Naive thymus-derived CD4-positive, alpha-beta T cell (primary cell): ENCODE measurements around the gene TCP1. TPM values are rescaled to one million over a fixed set of nuclear protein-coding genes. Genes with fewer than 3 reads are reported as not detected.

Source experiments
- ATAC-seq: fragments of 150-1000 bp; cut with Tn5 transposase; 2 replicates; pipeline ENCODE4 v1.10.0; 2021; ENCODE audit warnings: mild to moderate bottlenecking, moderate library complexity
- CTCF ChIA-PET: fragments of 350-600 bp; sonication (Branson Sonifier 250); formaldehyde crosslinking; loops from one replicate; lab custom pipeline; 2021; ENCODE audit warnings: antibody characterized with exemption; lab: Charles Lee
- POLR2A ChIA-PET: fragments of 350-600 bp; sonication (Branson Sonifier 250); formaldehyde crosslinking; loops from one replicate; lab custom pipeline; 2021; ENCODE audit warnings: antibody characterized with exemption, inconsistent platforms; lab: Charles Lee
- DNase-seq, 9 donors: peaks; one replicate each; pipeline versions ENCODE4 v3.0.0 to v3.0.0-alpha.2; 2020 to 2022; ENCODE audit warnings: mixed read lengths in 1 of 9
- H3K27ac ChIP-seq: one replicate; pipeline ENCODE4 v1.7.0; 2013; ENCODE audit warnings: mild to moderate bottlenecking, low read depth, low read length, moderate library complexity
- H3K27me3 ChIP-seq, 2 donors: one replicate each; pipeline ENCODE4 v1.7.0; 2013; ENCODE audit warnings: low read length in 2 of 2, mild to moderate bottlenecking in 2 of 2, moderate library complexity in 2 of 2; ENCODE audit not compliant: control insufficient read depth in 2 of 2, insufficient read depth in 2 of 2
- H3K36me3 ChIP-seq, 3 experiments: 1 replicate in 2 of 3; 2 replicates in 1 of 3; pipeline ENCODE4 v1.7.0; 2013; ENCODE audit warnings: low read length in 3 of 3, mild to moderate bottlenecking in 3 of 3, moderate library complexity in 1 of 3; ENCODE audit not compliant: insufficient read depth in 3 of 3, control insufficient read depth in 2 of 3
- H3K4me1 ChIP-seq, 2 donors: one replicate each; pipeline ENCODE4 v1.7.0; 2013; ENCODE audit warnings: low read length in 2 of 2, mild to moderate bottlenecking in 2 of 2, moderate library complexity in 1 of 2; ENCODE audit not compliant: control insufficient read depth in 2 of 2, insufficient read depth in 2 of 2
- H3K4me3 ChIP-seq: 2 replicates; pipeline ENCODE4 v1.7.0; 2013; ENCODE audit warnings: mild to moderate bottlenecking, low read length
- H3K9me3 ChIP-seq, 3 experiments: 1 replicate in 2 of 3; 2 replicates in 1 of 3; pipeline ENCODE4 v1.7.0; 2013; ENCODE audit warnings: low read length in 3 of 3; ENCODE audit not compliant: control insufficient read depth in 2 of 3
- H3K27ac Mint-ChIP-seq, 9 donors: one replicate each; pipeline ENCODE4 v1.8.0; 2020 to 2022; ENCODE audit warnings: mixed read lengths in 9 of 9, mild to moderate bottlenecking in 8 of 9, moderate library complexity in 5 of 9, inconsistent platforms in 2 of 9
- H3K27me3 Mint-ChIP-seq, 5 donors: one replicate each; pipeline ENCODE4 v1.8.0; 2021 to 2022; ENCODE audit warnings: mixed read lengths in 5 of 5, mild to moderate bottlenecking in 1 of 5
- H3K36me3 Mint-ChIP-seq, 5 donors: one replicate each; pipeline ENCODE4 v1.8.0; 2020 to 2022; ENCODE audit warnings: mixed read lengths in 5 of 5, mild to moderate bottlenecking in 3 of 5, inconsistent platforms in 1 of 5
- H3K4me1 Mint-ChIP-seq, 7 donors: one replicate each; pipeline ENCODE4 v1.8.0; 2020 to 2022; ENCODE audit warnings: mixed read lengths in 7 of 7, mild to moderate bottlenecking in 3 of 7, inconsistent platforms in 1 of 7
- H3K4me3 Mint-ChIP-seq, 10 donors: one replicate each; pipeline ENCODE4 v1.8.0; 2020 to 2022; ENCODE audit warnings: mild to moderate bottlenecking in 10 of 10, mixed read lengths in 10 of 10, moderate library complexity in 6 of 10, inconsistent platforms in 2 of 10
- H3K9me3 Mint-ChIP-seq, 11 donors: one replicate each; pipeline ENCODE4 v1.8.0; 2020 to 2022; ENCODE audit warnings: mixed read lengths in 11 of 11, mild to moderate bottlenecking in 4 of 11, inconsistent platforms in 1 of 11, moderate library complexity in 1 of 11
- intact Hi-C, 2 donors: fragments of 100-400 bp; cut with micrococcal nuclease; formaldehyde crosslinking; loops; one replicate each; pipeline ENCODE4 v1.15.1; 2023
- polyA plus RNA-seq, 2 donors: library from polyadenylated mRNA; unstranded; fragments of 300-500 nt; fragmentation: Illumina TruSeq; gene quantifications; one replicate each; pipeline ENCODE4 v1.2.3, GENCODE V29; 2021
- total RNA-seq, 6 experiments: library from RNA in 5 of 6; stranded (reverse) in 5 of 6; gene quantifications; 1 replicate in 5 of 6; 2 replicates in 1 of 6; pipeline ENCODE4 v1.2.3 and lab custom pipeline; 2021 to 2026

TCP1 gene
- total and polyA plus RNA-seq, 7 experiments from 2014 or later, result 63.3 to 225 (median 150) TPM

DNA sequence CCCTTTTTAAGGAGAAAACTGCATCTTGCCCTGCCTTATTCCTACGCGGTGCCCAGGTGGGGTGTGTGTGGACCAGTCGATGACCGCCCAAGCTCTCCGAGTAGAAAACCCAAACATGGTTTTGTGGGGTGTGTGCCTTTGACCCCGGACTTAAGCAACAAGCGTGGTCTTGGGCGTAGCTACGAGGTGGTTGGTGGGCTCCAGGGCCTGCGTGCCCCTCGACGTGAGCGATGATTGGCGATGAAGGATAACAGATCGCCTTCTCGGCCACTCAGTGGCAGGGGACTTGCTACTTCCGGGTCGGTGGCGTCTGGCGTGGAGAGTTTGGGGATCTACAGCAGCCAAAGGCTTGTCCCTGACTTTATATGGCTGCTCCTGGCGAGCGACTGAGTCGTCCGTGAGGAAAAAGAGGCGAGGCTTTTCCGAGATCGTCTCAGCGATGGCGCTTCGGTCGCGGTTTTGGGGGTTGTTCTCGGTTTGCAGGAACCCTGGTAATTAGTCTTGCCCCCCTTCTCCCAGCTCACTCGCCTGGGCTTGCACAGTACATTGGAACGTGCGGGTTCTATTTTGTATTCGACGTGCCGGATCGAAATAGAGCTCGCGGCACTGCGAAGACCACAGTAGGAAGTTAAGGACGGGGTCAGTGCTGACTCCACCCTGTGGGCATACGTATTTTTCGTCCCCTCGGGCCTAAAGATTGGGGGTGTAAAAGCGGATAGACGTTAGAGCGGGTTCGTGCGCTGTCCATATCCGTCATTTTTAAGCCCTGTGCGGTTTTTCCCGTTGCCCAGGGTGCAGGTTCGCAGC, 950 bp upstream of the TCP1 start, which contains the start of gene MRPL18:
Gene MRPL18 (plus strand): TSS at position 319 of the 807 bp plus-strand sequence. CDS start 121 bp downstream, at position 440.
- Histone ChIP-seq H3K27me3 (no peaks in the 10 kb centered on the region), H3K9me3 (no peaks in the 10 kb centered on the region), H3K36me3 (peaks cover 0 to 23% (median 13%) of the 10 kb centered on the region in 3 experiments), H3K4me3 (peak within 1 kb of the TSS; percentile 98), H3K27ac (peak within 1 kb of the TSS; percentile 94), H3K4me1 (peaks cover 15 to 27% of the 10 kb centered on the region in 2 donors)
- peak within 1 kb of the TSS; percentile 95 to 99 (median 98) for H3K27ac Mint-ChIP-seq
- DNase-seq (peak; percentile 67 to 89 (median 85)), ATAC-seq (peak; percentile 84)
- intact Hi-C loops, result loop anchor here (1.0 to 5.0 kb wide), 7 partner anchors 30 to 313 kb away; partner anchors contain the start of genes IGF2R (in 1 of the 2) and SOD2 (in 1 of the 2)
- peak within 1 kb of the TSS; percentile 94 to 100 (median 99) for H3K4me3 Mint-ChIP-seq
- peaks cover 4 to 37% (median 25%) of the 10 kb centered on the region in 5 donors for H3K36me3 Mint-ChIP-seq
- POLR2A ChIA-PET, result interaction anchor here (0.8 to 6.1 kb wide), 27 partner anchors 9 to 226 kb away, joined by 3 to 101 read pairs (median 4); partner anchors contain the start of genes ACAT2, IGF2R, SOD2 and WTAP
- H3K27me3 Mint-ChIP-seq, result peaks cover 0 to 3% (median 0%) of the 10 kb centered on the region in 5 donors
- peaks cover 41 to 79% (median 66%) of the 10 kb centered on the region in 7 donors for H3K4me1 Mint-ChIP-seq
- CTCF ChIA-PET, result interaction anchor here (0.7 to 2.1 kb wide), 10 partner anchors 8 to 665 kb away, joined by 3 to 10 read pairs (median 3); partner anchors contain the start of gene ACAT2
- H3K9me3 Mint-ChIP-seq, result no peaks in the 10 kb centered on the region

DNA sequence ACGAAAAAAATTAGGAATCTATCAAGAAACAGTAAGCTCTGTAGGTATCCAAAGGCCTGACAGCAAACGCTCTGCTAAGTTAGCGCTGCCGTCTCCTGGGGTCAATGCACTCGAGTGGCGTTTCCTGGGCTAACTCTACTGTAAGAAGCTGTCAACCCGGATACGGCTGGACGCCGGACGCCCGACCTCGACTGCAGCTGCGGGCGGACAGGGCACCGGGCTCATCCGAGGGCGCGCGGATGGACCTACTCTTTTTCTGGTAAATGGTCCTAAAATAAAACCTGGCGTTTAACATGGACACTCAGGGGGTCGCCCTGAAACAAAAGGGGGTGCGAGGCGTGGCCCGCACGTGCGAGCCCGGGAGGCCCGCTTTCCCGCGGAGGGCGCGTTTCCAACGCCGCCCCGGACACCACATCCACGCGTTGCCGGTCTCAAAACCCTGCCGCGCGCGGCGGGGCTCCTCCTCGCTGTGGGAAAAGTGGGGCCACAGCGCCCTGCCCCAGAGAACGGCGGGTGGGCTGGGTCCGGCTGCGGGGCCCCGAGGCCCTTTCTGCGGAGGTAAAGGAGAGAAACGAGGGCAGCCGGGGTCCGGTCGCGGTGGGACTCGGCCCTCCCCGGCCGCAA, 537 bp downstream of the TCP1 start:
- Mint-ChIP-seq H3K4me3 (peak overlapping the region; percentile 87 to 100 (median 98)), H3K4me1 (peaks cover 40 to 78% (median 64%) of the 10 kb centered on the region in 7 donors), H3K27me3 (peaks cover 0 to 3% (median 0%) of the 10 kb centered on the region in 5 donors), H3K36me3 (peaks cover 4 to 37% (median 29%) of the 10 kb centered on the region in 5 donors), H3K9me3 (no peaks in the 10 kb centered on the region), H3K27ac (peak overlapping the region; percentile 82 to 99 (median 96))
- H3K4me1 ChIP-seq, result peaks cover 15 to 27% of the 10 kb centered on the region in 2 donors
- H3K4me3 ChIP-seq, result peak overlapping the region; percentile 98
- peaks cover 5 to 33% (median 18%) of the 10 kb centered on the region in 3 experiments for H3K36me3 ChIP-seq
- peak overlapping the region; percentile 94 for H3K27ac ChIP-seq
- DNase-seq, result peak in 7 of 9 donors; percentile 2 to 40 (median 14)
- CTCF ChIA-PET, result interaction anchor here (0.6 to 2.1 kb wide), 5 partner anchors 15 to 153 kb away, joined by 3 to 6 read pairs (median 4); partner anchors contain the start of gene ACAT2
- POLR2A ChIA-PET, result interaction anchor here (0.6 to 6.1 kb wide), 11 partner anchors 8 to 180 kb away, joined by 3 to 101 read pairs (median 9); partner anchors contain the start of genes ACAT2, IGF2R, SOD2 and WTAP
- intact Hi-C loops, result loop anchor here (1.0 to 5.0 kb wide), 10 partner anchors 27 to 731 kb away; partner anchors contain the start of genes ACAT2 (in 2 of the 2) and WTAP (in 2 of the 2)
- no peaks in the 10 kb centered on the region for H3K27me3 ChIP-seq
- ATAC-seq, result no peak
- H3K9me3 ChIP-seq, result no peaks in the 10 kb centered on the region

DNA sequence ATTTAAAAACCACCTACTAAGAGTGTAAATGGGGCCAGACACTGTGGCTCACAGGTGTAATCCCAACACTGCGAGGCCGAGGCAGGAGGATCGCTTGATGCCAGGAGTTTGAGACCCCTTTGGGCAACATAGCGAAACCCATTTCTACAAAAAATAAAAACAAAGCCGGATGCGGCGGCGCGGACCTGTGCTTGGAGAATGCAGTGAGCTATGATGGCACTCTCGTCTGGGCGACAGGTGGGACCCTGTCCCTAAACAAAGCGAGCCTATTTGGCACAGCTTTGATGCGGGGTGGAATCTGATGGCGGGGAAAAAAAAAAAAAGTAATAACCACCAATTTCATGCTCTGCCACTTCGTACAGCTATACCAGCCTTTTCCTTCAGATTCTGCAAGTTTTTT, 1.1 kb downstream of the TCP1 start:
- Mint-ChIP-seq H3K27me3 (peaks cover 0 to 3% (median 0%) of the 10 kb centered on the region in 5 donors), H3K36me3 (peaks cover 4 to 41% (median 29%) of the 10 kb centered on the region in 5 donors), H3K27ac (peak overlapping the region; percentile 61 to 99 (median 86)), H3K4me3 (peak overlapping the region; percentile 87 to 100 (median 98)), H3K9me3 (no peaks in the 10 kb centered on the region), H3K4me1 (peaks cover 40 to 79% (median 68%) of the 10 kb centered on the region in 7 donors)
- DNase-seq (peak in 1 of 9 donors; percentile 6), ATAC-seq (no peak)
- Histone ChIP-seq H3K27me3 (no peaks in the 10 kb centered on the region), H3K4me1 (peaks cover 15 to 27% of the 10 kb centered on the region in 2 donors), H3K4me3 (peak overlapping the region; percentile 98), H3K9me3 (no peaks in the 10 kb centered on the region), H3K27ac (peak overlapping the region; percentile 94), H3K36me3 (peaks cover 5 to 37% (median 18%) of the 10 kb centered on the region in 3 experiments)
- POLR2A ChIA-PET, result interaction anchor here (0.6 to 6.1 kb wide), 8 partner anchors 15 to 1731 kb away, joined by 3 to 101 read pairs (median 8); partner anchors contain the start of genes ACAT2, SOD2 and WTAP
- CTCF ChIA-PET, result interaction anchor here (0.7 to 0.9 kb wide), 2 partner anchors 14 to 154 kb away, joined by 3 to 4 read pairs; no protein-coding TSS in a partner anchor
- intact Hi-C loops, result loop anchor here in 1 of 2 donors (2.0 to 5.0 kb wide), 2 partner anchors 229 to 674 kb away; no protein-coding TSS in a partner anchor

DNA sequence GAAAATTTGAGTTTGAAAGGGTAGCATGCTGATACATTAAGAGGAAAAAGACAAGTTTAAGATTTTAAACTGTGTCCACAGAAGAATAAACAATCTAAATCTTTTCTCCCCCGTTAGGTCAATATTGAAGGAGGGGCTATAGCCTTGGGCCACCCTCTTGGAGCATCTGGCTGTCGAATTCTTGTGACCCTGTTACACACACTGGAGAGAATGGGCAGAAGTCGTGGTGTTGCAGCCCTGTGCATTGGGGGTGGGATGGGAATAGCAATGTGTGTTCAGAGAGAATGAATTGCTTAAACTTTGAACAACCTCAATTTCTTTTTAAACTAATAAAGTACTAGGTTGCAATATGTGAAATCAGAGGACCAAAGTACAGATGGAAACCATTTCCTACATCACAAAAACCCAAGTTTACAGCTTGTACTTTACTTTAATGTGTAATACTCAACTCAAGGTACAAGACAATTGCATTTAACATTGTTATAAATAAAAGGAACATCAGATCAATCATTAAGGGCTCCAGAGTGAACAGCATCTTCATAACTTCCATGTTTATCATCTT, 10.8 kb downstream of the TCP1 start:
- H3K9me3 Mint-ChIP-seq, result no peaks in the 10 kb centered on the region
- intact Hi-C loops, result no loop called here

DNA sequence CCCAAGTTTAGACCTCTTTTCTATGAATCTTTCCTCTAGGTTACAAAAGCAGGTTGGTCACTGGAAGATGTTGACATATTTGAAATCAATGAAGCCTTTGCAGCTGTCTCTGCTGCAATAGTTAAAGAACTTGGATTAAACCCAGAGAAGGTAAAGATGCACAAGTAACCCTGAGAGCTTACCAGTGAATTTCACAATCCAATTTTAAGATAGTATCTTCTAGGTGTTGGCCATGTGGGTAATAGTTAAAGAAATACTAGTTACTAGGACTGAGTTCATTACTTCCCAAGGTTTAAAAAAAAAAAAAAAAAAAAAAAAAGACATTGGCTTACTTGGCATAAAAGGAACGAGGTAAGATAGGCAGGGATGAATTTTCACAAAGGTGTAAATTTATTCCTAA, 11.3 kb downstream of the TCP1 start:
- intact Hi-C loops, result no loop called here
- Histone ChIP-seq H3K9me3 (no peaks in the 10 kb centered on the region), H3K36me3 (peaks cover 19 to 88% (median 29%) of the 10 kb centered on the region in 3 experiments), H3K27me3 (no peaks in the 10 kb centered on the region), H3K27ac (no peak overlapping the region), H3K4me3 (no peak overlapping the region), H3K4me1 (peaks cover 0 to 7% of the 10 kb centered on the region in 2 donors)
- Mint-ChIP-seq H3K4me1 (peaks cover 13 to 28% (median 16%) of the 10 kb centered on the region in 7 donors), H3K27me3 (no peaks in the 10 kb centered on the region), H3K27ac (peak overlapping the region in 5 of 9 donors; percentile 14 to 64 (median 59)), H3K9me3 (no peaks in the 10 kb centered on the region), H3K4me3 (no peak overlapping the region), H3K36me3 (peaks cover 17 to 60% (median 36%) of the 10 kb centered on the region in 5 donors)
- ChIA-PET POLR2A (no interaction called here), CTCF (no interaction called here)
- DNase-seq, result no peak
- ATAC-seq, result no peak

More for the DNA sequence above, 10.8 kb downstream of the TCP1 start:
- ChIA-PET CTCF (no interaction called here), POLR2A (interaction anchor here (1.3 kb wide), 1 partner anchor 17 kb away, joined by 3 read pairs; the partner anchor contains the start of gene ACAT2)
- H3K9me3 ChIP-seq, result no peaks in the 10 kb centered on the region
- DNase-seq (no peak), ATAC-seq (no peak)
- H3K27ac Mint-ChIP-seq, result peak overlapping the region in 4 of 9 donors; percentile 14 to 64 (median 60)
- no peak overlapping the region for H3K4me3 Mint-ChIP-seq
- peaks cover 13 to 28% (median 20%) of the 10 kb centered on the region in 7 donors for H3K4me1 Mint-ChIP-seq
- H3K36me3 Mint-ChIP-seq, result peaks cover 17 to 65% (median 38%) of the 10 kb centered on the region in 5 donors
- no peak overlapping the region for H3K27ac ChIP-seq
- no peaks in the 10 kb centered on the region for H3K27me3 ChIP-seq
- H3K4me3 ChIP-seq, result no peak overlapping the region
- peaks cover 0 to 7% of the 10 kb centered on the region in 2 donors for H3K4me1 ChIP-seq
- H3K36me3 ChIP-seq, result peaks cover 19 to 93% (median 29%) of the 10 kb centered on the region in 3 experiments
- H3K27me3 Mint-ChIP-seq, result no peaks in the 10 kb centered on the region
